ENCODE results near the gene TENT5D.
"Not testable (repeated sequence)": the region's sequence is repeated elsewhere in the genome, so short reads cannot be mapped to it uniquely, and the experiment has no call there.

Gene TENT5D

DNA sequence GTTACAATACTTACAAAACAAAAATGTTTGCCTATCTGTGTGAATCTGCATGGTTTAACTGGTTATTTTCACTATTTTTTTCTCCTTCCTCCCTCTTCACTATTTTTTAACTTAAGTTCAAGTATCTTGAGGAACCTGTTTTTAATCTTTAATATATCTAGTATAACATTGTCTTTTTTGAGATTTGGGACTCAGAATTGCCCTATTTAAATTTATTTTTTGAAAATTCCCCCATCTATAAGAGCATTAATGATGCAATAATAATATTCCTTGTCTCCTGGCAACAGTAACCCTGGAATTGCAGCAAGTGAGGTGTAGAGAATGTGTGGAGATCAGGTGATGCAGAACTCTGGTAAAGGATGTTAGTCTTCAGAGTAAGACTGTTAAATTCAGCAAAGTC lies at the start of gene TENT5D:
Gene TENT5D, plus strand, starts transcription at position 301 of the 400 bp plus-strand sequence. CDS start 22,093 bp downstream, outside the sequence.
- H3K27ac Mint-ChIP-seq, result no peak within 1 kb of the TSS
- H3K36me3 Mint-ChIP-seq, result no peaks in the 10 kb centered on the region
- CTCF ChIA-PET, result no interaction called here
- no peaks in the 10 kb centered on the region for H3K9me3 Mint-ChIP-seq
- H3K27me3 Mint-ChIP-seq, result no peaks in the 10 kb centered on the region
- DNase-seq, result no peak
- no peak within 1 kb of the TSS for H3K4me3 Mint-ChIP-seq
- H3K4me1 Mint-ChIP-seq, result no peaks in the 10 kb centered on the region

DNA sequence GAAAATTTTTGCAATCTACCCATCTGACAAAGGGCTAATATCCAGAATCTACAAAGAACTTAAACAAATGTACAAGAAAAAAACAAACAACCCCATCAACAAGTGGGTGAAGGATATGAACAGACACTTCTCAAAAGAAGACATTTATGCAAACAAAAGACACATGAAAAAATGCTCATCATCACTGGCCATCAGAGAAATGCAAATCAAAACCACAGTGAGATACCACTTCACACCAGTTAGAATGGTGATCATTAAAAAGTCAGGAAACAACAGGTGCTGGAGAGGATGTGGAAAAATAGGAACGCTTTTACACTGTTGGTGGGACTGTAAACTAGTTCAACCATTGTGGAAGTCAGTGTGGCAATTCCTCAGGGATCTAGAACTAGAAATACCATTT lies 34.6 kb upstream of the TENT5D start:
- H3K36me3 Mint-ChIP-seq, H3K4me3 Mint-ChIP-seq, DNase-seq, H3K9me3 Mint-ChIP-seq, CTCF ChIA-PET, H3K4me1 Mint-ChIP-seq, H3K27ac Mint-ChIP-seq, H3K27me3 Mint-ChIP-seq: not testable (repeated sequence)

DNA sequence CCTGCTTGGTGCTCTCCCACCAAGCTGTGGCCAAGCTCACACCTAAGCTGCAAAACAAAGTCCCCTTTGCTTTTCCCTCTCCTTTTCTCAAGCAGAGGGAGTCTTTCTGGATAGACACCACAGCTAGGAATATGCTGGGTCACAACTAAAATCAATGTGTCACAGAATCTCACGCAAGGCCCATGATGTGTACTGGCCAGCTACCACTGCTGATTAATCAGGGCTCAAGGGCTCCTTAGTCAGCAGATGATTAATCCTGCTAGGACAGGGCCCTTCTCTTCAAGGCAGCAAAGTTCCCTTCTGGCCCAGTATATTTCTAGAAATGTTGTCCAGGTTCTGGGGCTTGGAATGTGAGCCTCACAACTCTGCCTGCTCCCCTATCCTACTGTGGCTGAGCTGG lies 32.0 kb upstream of the TENT5D start:
- DNase-seq, result no peak
- no peak overlapping the region for H3K27ac Mint-ChIP-seq
- H3K27me3 Mint-ChIP-seq, result no peaks in the 10 kb centered on the region
- CTCF ChIA-PET, result no interaction called here
- H3K4me1 Mint-ChIP-seq, result no peaks in the 10 kb centered on the region
- H3K4me3 Mint-ChIP-seq, result no peak overlapping the region
- no peaks in the 10 kb centered on the region for H3K36me3 Mint-ChIP-seq
- H3K9me3 Mint-ChIP-seq, result no peaks in the 10 kb centered on the region

DNA sequence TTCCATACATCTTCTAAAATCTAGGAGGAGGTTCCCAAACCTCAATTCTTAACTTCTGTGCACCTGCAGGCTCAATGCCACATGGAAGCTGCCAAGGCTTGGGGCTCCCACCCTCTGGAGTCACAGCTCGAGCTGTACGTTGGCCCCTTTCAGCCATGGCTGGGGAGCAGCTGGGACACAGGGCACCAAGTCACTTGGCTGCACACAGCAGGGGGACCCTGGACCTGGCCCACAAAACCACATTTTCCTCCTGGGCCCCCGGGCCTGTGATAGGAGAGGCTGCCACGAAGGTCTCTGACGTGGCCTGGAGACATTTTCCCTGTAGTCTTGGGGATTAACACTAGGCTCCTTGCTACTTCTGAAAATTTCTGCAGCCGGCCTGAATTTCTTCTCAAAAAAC lies 8.2 kb upstream of the TENT5D start:
- Mint-ChIP-seq H3K27ac (no peak overlapping the region), H3K36me3 (no peaks in the 10 kb centered on the region), H3K4me3 (no peak overlapping the region), H3K4me1 (no peaks in the 10 kb centered on the region), H3K27me3 (no peaks in the 10 kb centered on the region), H3K9me3 (peaks cover 1% of the 10 kb centered on the region)
- CTCF ChIA-PET, result no interaction called here
- no peak for DNase-seq

DNA sequence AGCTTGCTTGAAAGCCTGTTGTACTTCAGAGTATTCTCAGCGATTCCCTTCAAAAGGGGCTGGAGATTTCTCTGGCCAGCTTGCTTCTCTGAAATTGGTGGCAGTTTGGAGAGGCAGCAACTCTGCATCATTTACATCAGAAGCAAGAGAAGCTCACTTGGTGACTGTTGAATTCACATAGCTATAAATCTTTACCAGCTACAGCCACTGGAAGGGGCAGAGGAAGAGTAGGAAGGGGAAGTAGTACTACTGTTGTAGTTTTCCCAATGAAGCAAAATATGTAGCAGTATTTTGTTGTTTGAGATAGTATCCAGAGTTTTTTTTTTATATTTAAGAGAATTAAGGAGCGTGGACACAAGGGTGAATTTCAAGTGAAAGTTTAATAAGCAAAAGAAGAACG lies 2.8 kb downstream of the TENT5D start:
- Mint-ChIP-seq H3K9me3 (peaks cover 2% of the 10 kb centered on the region), H3K27me3 (no peaks in the 10 kb centered on the region), H3K36me3 (no peaks in the 10 kb centered on the region), H3K27ac (no peak overlapping the region), H3K4me3 (no peak overlapping the region), H3K4me1 (no peaks in the 10 kb centered on the region)
- CTCF ChIA-PET, result no interaction called here
- no peak for DNase-seq

DNA sequence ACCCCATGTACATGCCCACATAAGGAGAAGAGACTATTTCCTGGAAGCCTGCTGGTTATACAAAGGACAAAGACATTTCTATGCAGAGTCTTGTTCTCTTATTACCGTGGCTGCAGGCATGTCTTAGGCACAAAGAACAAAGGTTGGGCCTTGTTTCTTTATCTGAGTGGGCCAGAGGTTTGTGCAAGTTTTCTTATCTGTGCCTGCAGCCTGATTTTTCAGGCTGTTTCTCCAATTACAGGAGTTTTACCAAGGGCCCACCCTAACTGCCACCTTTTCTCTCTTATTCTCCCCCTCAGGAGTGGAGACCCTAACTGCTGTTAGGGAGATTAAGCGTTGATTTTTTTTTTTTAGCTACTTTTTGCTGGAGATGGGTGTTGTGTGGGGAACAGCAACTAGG lies 3.5 kb downstream of the TENT5D start:
- CTCF ChIA-PET, result no interaction called here
- Mint-ChIP-seq H3K9me3 (peaks cover 2% of the 10 kb centered on the region), H3K27ac (no peak overlapping the region), H3K4me3 (no peak overlapping the region), H3K27me3 (no peaks in the 10 kb centered on the region), H3K4me1 (no peaks in the 10 kb centered on the region), H3K36me3 (no peaks in the 10 kb centered on the region)
- DNase-seq, result no peak

DNA sequence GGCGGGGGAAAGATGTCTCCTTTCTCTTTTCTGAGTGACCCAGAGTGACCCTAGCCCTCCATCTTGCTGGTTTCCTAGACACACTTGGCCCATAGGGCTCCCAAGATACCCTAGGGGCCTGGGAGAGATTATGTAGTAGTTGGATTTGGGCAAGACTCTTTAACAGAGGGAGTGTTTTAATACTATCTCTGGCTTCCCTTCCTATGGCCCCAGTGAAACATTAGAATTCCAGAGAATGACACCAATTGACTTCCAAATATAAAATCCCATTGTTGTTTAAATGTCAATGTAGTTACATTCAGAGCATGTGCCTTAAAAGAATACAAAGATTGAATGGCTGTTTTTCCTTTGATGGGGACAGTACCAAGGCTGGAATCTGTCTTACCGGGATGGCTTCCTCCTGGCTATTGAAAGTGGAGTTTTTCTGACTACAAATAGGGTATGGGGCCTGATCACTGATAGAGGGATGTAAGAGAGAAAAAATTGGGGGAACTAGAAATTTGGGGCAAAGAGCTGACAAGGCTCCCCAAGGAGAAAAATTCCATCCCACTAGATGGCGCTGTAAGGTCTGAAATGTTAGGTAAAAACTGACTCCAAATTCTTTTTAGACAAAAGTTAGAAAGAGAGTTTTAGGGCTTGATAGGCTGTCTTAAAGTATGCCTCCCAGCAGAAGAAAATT lies 10.7 kb downstream of the TENT5D start:
- Mint-ChIP-seq H3K9me3 (peaks cover 2% of the 10 kb centered on the region), H3K4me3 (no peak overlapping the region), H3K27ac (no peak overlapping the region), H3K36me3 (no peaks in the 10 kb centered on the region), H3K27me3 (no peaks in the 10 kb centered on the region), H3K4me1 (no peaks in the 10 kb centered on the region)
- CTCF ChIA-PET, result no interaction called here
- no peak for DNase-seq

DNA sequence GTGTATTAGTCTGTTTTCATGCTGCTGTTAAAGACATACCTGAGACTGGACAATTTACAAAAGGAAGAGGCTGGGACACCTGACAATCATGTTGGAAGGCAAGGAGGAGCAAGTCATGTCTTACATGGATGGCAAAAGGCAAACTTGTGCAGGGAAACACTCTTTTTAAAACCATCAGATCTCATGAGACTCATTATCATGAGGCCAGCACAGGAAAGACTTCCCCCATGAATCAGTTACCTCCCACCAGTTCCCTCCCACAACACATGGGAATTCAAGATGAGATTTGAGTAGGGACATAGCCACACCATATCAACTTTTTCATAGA lies 11.2 kb downstream of the TENT5D start:
- no peaks in the 10 kb centered on the region for H3K4me1 Mint-ChIP-seq
- H3K9me3 Mint-ChIP-seq, result peaks cover 2% of the 10 kb centered on the region
- H3K4me3 Mint-ChIP-seq, result no peak overlapping the region
- no peaks in the 10 kb centered on the region for H3K36me3 Mint-ChIP-seq
- H3K27ac Mint-ChIP-seq, result no peak overlapping the region
- CTCF ChIA-PET, result no interaction called here
- no peak for DNase-seq
- no peaks in the 10 kb centered on the region for H3K27me3 Mint-ChIP-seq

DNA sequence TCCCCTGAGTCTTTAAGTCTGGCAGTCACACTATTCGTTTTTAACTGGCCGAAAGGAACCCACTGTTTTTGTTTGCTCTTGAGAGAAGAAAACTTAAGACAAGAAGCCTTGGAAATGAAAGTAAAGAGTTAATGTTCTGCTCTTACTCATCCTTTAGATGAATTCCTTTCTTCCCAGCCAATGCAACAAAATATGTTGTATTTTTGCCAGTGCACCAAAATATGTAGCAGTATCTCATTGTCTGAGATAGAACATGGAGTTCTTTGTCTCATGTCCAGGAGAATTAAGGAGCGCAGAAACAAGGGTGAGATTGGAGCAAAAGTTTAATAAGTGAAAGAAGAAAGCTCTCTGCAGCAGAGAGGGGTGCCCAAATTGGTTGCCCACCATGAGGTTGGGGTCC lies 12.2 kb downstream of the TENT5D start:
- Mint-ChIP-seq H3K27me3 (no peaks in the 10 kb centered on the region), H3K27ac (no peak overlapping the region), H3K9me3 (no peaks in the 10 kb centered on the region), H3K36me3 (no peaks in the 10 kb centered on the region), H3K4me1 (no peaks in the 10 kb centered on the region), H3K4me3 (no peak overlapping the region)
- CTCF ChIA-PET, result no interaction called here
- no peak for DNase-seq

DNA sequence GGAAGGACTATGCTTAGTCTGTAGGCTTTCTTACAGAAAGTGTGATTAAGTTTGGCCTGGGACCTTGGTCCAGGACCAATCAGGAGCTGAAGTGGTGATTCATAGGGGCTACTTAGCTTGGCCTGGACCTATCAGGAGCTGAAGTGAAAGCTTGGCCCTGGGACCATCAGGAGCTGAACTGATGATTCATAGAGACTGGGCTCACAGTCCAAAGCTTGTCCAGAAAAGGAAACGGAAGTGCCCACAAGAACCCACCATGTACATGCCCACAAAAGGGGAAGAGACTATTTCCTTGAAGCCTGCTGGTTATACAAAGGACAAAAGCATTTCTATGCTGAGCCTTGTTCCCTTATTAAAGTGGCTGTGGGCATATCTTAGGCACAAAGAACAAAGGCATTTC lies 12.6 kb downstream of the TENT5D start:
- Mint-ChIP-seq H3K4me1 (no peaks in the 10 kb centered on the region), H3K27me3 (no peaks in the 10 kb centered on the region), H3K27ac (no peak overlapping the region), H3K9me3 (no peaks in the 10 kb centered on the region), H3K4me3 (no peak overlapping the region), H3K36me3 (no peaks in the 10 kb centered on the region)
- no peak for DNase-seq
- CTCF ChIA-PET, result no interaction called here

DNA sequence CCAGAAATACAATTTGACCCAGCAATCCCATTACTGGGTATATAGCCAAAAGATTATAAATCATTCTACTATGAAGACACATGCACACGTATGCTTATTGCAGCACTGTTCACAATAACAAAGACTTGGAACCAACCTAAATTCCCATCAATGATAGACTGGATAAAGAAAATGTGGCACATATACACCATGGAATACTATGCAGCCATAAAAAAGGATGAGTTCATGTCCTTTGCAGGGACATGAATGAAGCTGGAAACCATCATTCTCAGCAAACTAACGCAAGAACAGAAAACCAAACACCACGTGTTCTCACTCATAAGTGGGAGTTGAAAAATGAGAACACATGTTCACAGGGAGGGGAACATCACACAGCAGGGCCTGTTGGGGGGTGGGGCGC lies 47.9 kb downstream of the TENT5D start:
- H3K4me3 Mint-ChIP-seq, DNase-seq, H3K36me3 Mint-ChIP-seq, H3K27me3 Mint-ChIP-seq, CTCF ChIA-PET, H3K4me1 Mint-ChIP-seq, H3K27ac Mint-ChIP-seq, H3K9me3 Mint-ChIP-seq: not testable (repeated sequence)

DNA sequence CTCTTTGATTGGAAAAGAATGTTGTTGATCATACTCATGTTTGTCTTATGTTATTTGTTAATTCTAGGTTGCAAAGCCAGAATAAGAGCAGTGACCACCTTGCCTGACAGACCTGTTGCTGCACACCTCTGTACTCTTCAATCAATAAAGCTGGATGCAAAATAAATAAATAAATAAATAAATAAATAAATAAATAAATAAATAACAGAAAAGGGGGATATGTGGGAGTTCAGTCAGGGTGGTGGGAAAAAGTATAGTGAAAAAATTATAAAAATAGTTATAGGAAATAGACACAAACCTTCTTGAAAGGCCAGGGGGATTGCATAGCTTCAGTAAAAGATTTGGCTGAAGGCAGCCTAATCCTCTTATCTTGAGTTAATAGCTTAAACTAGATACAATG lies 51.3 kb downstream of the TENT5D start:
- no peak overlapping the region for H3K27ac Mint-ChIP-seq
- H3K9me3 Mint-ChIP-seq, result peaks cover 7% of the 10 kb centered on the region
- no peak overlapping the region for H3K4me3 Mint-ChIP-seq
- H3K4me1 Mint-ChIP-seq, result no peaks in the 10 kb centered on the region
- H3K36me3 Mint-ChIP-seq, result no peaks in the 10 kb centered on the region
- CTCF ChIA-PET, result no interaction called here
- DNase-seq, result no peak
- no peaks in the 10 kb centered on the region for H3K27me3 Mint-ChIP-seq

DNA sequence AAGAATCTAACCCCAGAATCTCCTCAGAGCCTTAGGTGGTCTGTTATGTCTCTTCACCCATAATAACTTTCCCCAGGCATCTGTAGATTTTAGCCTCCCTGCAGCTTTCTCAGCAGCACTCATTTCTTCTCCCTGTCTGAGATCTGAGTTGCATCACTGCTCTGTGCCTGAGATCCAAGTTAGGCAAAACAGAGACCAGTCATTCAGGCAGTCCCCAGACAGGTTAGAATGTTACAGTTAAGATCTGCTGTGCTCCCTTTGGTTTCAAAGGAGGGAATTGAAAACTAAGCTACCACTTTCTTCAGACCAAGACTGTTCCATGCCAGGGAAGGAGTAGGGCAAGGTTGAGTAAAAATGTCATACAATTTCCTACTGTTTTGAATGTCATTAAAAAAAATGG lies 65.3 kb downstream of the TENT5D start:
- no peak overlapping the region for H3K4me3 Mint-ChIP-seq
- CTCF ChIA-PET, result no interaction called here
- no peaks in the 10 kb centered on the region for H3K9me3 Mint-ChIP-seq
- H3K4me1 Mint-ChIP-seq, result no peaks in the 10 kb centered on the region
- H3K36me3 Mint-ChIP-seq, result no peaks in the 10 kb centered on the region
- H3K27me3 Mint-ChIP-seq, result no peaks in the 10 kb centered on the region
- no peak for DNase-seq
- no peak overlapping the region for H3K27ac Mint-ChIP-seq

DNA sequence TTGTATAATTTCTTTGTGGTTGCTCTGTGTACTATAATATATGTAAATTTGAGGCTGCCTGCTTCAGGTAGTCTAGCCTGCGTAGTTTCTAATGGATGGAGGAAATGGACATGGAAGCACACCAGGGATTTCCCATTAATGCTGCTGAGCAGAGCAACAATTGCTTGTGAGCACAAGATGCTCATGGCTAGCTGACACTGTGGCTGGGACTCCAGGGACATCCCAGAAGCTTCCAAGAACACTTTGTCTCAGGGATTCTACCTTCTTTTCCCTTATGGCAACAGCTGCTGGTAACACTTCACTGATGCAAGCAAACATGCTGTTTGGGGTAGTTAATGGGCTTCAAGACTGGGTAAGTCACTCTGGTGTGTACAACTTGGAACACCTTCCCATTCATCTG lies 66.1 kb downstream of the TENT5D start:
- no peak overlapping the region for H3K27ac Mint-ChIP-seq
- no peaks in the 10 kb centered on the region for H3K36me3 Mint-ChIP-seq
- H3K27me3 Mint-ChIP-seq, result no peaks in the 10 kb centered on the region
- no peak overlapping the region for H3K4me3 Mint-ChIP-seq
- H3K4me1 Mint-ChIP-seq, result no peaks in the 10 kb centered on the region
- CTCF ChIA-PET, result no interaction called here
- no peak for DNase-seq
- H3K9me3 Mint-ChIP-seq, result no peaks in the 10 kb centered on the region

DNA sequence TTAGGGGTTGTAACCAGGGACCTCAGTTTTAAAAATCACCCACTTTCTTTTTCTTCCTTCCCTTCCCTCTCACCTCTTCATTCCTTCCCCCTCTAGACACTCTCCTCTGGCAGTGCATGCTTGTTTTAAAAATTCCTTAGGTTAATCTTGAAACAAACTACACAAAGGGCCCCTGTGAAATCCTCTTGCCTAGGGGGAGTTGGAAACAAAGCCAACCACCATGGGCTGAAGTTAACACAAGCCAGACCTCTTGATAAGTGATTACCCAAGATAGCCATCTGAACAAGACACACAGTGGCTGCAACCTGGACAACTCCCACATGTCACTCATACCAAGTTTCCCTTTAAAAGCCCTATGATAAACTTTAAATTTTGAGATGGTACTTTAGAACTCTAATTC lies 68.9 kb downstream of the TENT5D start:
- CTCF ChIA-PET, result no interaction called here
- no peaks in the 10 kb centered on the region for H3K9me3 Mint-ChIP-seq
- no peak for DNase-seq
- H3K27ac Mint-ChIP-seq, result no peak overlapping the region
- no peaks in the 10 kb centered on the region for H3K27me3 Mint-ChIP-seq
- no peak overlapping the region for H3K4me3 Mint-ChIP-seq
- no peaks in the 10 kb centered on the region for H3K36me3 Mint-ChIP-seq
- H3K4me1 Mint-ChIP-seq, result no peaks in the 10 kb centered on the region
